GM10248 (cell line): ENCODE data around the gene SYNE2.

ENCODE experiments used
- CTCF ChIA-PET: fragments of 300-600 bp; sonication (Branson Sonifier 250); formaldehyde crosslinking; extraction: SDS; loops from one replicate; lab custom pipeline; 2021; ENCODE audit warnings: antibody characterized with exemption; lab: Yijun Ruan, JAX
- POLR2A ChIA-PET: fragments of 350-650 bp; sonication (Branson Sonifier 250); formaldehyde crosslinking; extraction: SDS; loops from one replicate; lab custom pipeline; 2020; ENCODE audit warnings: antibody characterized with exemption; lab: Yijun Ruan, JAX
- DNase-seq: peaks from one replicate; pipeline ENCODE4 v3.0.0; 2012; ENCODE audit errors: extremely low spot score
- CTCF ChIP-seq: IDR thresholded peaks from 2 replicates; pipeline ENCODE4 v1.5.1; 2012; ENCODE audit warnings: mild to moderate bottlenecking, low read depth; ENCODE audit errors: extremely low read depth, missing control alignments, control extremely low read depth

SYNE2 gene

GRCh38 chr14:63962906-63963305, 110.1 kb downstream of the SYNE2 start:
- TF ChIP-seq CTCF = no peak
- ChIA-PET CTCF (interaction anchor here (1.2 to 1.4 kb wide), 2 partner anchors 9 to 14 kb away, joined by 3 to 4 read pairs; no protein-coding TSS in a partner anchor), POLR2A (no interaction called here)
- no peak for DNase-seq

GRCh38 chr14:63963439-63963838, 110.6 kb downstream of the SYNE2 start:
- ChIA-PET CTCF (interaction anchor here (1.4 kb wide), 1 partner anchor 14 kb away, joined by 4 read pairs; no protein-coding TSS in a partner anchor), POLR2A (no interaction called here)
- no peak for TF ChIP-seq CTCF
- DNase-seq = no peak

GRCh38 chr14:63964113-63964512, 111.3 kb downstream of the SYNE2 start:
- no peak for TF ChIP-seq CTCF
- ChIA-PET CTCF (no interaction called here), POLR2A (no interaction called here)

GRCh38 chr14:63966407-63966806, 113.6 kb downstream of the SYNE2 start:
- no peak for DNase-seq
- CTCF ChIA-PET = interaction anchor here (1.0 to 1.8 kb wide), 4 partner anchors 9 to 15 kb away, joined by 3 to 9 read pairs (median 4); no protein-coding TSS in a partner anchor
- no peak for TF ChIP-seq CTCF
- POLR2A ChIA-PET = no interaction called here

More at GRCh38 chr14:63964113-63964512, 111.3 kb downstream of the SYNE2 start:
- no peak for DNase-seq

- no peak for TF ChIP-seq CTCF
- POLR2A ChIA-PET = no interaction called here
- CTCF ChIA-PET = interaction anchor here (0.7 to 1.3 kb wide), 2 partner anchors 11 to 12 kb away, joined by 3 read pairs; no protein-coding TSS in a partner anchor
- DNase-seq = no peak
These were observed 119.6 kb downstream of the SYNE2 start for GRCh38 chr14:63972323-63972932.

- POLR2A ChIA-PET = no interaction called here
- CTCF ChIA-PET = interaction anchor here (1.6 kb wide), 1 partner anchor 330 kb away, joined by 4 read pairs; no protein-coding TSS in a partner anchor
- DNase-seq = no peak
- TF ChIP-seq CTCF = no peak
These were observed 121.4 kb downstream of the SYNE2 start for GRCh38 chr14:63974176-63974575.
